Mammary epithelial cell (primary cell): ENCODE results near the gene UBE2G1.

ENCODE experiments used
- EZH2 ChIP-seq: IDR thresholded peaks from 2 replicates; pipeline ENCODE4 v1.6.1; 2012; ENCODE audit warnings: low read length, inconsistent platforms, borderline replicate concordance
- TF ChIP-seq, protein P1 (sequence below), 2 donors: IDR thresholded peaks in 1 of 2; conservative IDR thresholded peaks in 1 of 2; 2 replicates each; pipeline ENCODE4 v1.5.1; 2011 to 2012; ENCODE audit warnings: inconsistent platforms in 2 of 2, low read length in 2 of 2, mild to moderate bottlenecking in 2 of 2, control low read depth in 1 of 2, low read depth in 1 of 2; ENCODE audit not compliant: insufficient read depth in 1 of 2; ENCODE audit errors: extremely low read depth in 1 of 2

GRCh38 chr17:4309897-4310296 lies 56.6 kb downstream of the UBE2G1 start:
- TF ChIP-seq, protein P1, sequence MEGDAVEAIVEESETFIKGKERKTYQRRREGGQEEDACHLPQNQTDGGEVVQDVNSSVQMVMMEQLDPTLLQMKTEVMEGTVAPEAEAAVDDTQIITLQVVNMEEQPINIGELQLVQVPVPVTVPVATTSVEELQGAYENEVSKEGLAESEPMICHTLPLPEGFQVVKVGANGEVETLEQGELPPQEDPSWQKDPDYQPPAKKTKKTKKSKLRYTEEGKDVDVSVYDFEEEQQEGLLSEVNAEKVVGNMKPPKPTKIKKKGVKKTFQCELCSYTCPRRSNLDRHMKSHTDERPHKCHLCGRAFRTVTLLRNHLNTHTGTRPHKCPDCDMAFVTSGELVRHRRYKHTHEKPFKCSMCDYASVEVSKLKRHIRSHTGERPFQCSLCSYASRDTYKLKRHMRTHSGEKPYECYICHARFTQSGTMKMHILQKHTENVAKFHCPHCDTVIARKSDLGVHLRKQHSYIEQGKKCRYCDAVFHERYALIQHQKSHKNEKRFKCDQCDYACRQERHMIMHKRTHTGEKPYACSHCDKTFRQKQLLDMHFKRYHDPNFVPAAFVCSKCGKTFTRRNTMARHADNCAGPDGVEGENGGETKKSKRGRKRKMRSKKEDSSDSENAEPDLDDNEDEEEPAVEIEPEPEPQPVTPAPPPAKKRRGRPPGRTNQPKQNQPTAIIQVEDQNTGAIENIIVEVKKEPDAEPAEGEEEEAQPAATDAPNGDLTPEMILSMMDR (conservative IDR thresholded peaks at IDR 0.05 in 1 of 2, IDR thresholded peaks at IDR 0.05 in 1 of 2; ENCODE audit: extremely low read depth in 1 of 2, insufficient read depth in 1 of 2, low read depth in 1 of 2, low read length in 2 of 2): no peak
- no peak for TF ChIP-seq EZH2
